Muscle layer of colon (tissue), 2 donors: Measurements from ENCODE around the gene SEMA3A.

ENCODE experiments used
- H3K27ac ChIP-seq: one replicate; pipeline ENCODE4 v1.7.0; 2013; ENCODE audit warnings: low read depth, mild to moderate bottlenecking, low read length, moderate library complexity
- H3K27me3 ChIP-seq, 2 donors: one replicate each; pipeline ENCODE4 v1.7.0; 2013; ENCODE audit warnings: low read length in 2 of 2, mild to moderate bottlenecking in 2 of 2; ENCODE audit not compliant: insufficient read depth in 2 of 2, control insufficient read depth in 1 of 2
- H3K36me3 ChIP-seq: one replicate; pipeline ENCODE4 v1.7.0; 2013; ENCODE audit warnings: mild to moderate bottlenecking, low read length; ENCODE audit not compliant: insufficient read depth
- H3K4me1 ChIP-seq: one replicate; pipeline ENCODE4 v1.7.0; 2013; ENCODE audit warnings: mild to moderate bottlenecking, low read length; ENCODE audit not compliant: insufficient read depth
- H3K4me3 ChIP-seq, 2 donors: one replicate each; pipeline ENCODE4 v1.7.0; 2013; ENCODE audit warnings: low read length in 2 of 2, low read depth in 1 of 2, mild to moderate bottlenecking in 1 of 2, moderate library complexity in 1 of 2
- H3K9ac ChIP-seq: one replicate; pipeline ENCODE4 v1.7.0; 2013; ENCODE audit warnings: low read length
- H3K9me3 ChIP-seq: one replicate; pipeline ENCODE4 v1.7.0; 2013; ENCODE audit warnings: mild to moderate bottlenecking, low read length
- donor health status: abdominal sarcoma.
- donor health status: Adenocarcinoma of cecum.

The SEMA3A gene

GRCh38 chr7:83947260-83947659, 247.3 kb downstream of the SEMA3A start:
- Histone ChIP-seq H3K4me1 (peaks cover 5% of the 10 kb centered on the region), H3K36me3 (no peaks in the 10 kb centered on the region), H3K27me3 (no peaks in the 10 kb centered on the region), H3K9ac (no peak overlapping the region), H3K4me3 (no peak overlapping the region), H3K27ac (no peak overlapping the region), H3K9me3 (no peaks in the 10 kb centered on the region)

DNA sequence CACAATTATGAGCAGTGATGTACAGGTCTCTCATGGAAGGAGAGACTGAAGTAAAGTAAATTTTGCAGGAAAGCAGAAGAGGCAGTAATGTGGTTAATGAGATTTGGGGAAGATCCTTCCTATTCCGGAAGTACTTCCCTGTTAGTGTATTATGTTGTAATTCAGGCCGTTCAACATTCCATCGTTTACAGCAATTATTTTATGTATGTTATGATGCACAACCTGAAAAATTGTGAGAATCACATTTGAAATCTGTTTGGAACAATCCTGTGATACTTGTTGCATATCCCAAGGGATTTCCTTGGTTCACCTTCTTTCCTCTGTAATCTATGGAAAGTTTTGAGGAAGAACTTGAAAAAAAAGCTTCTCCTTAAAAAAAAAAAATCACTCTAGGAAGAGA, 247.8 kb downstream of the SEMA3A start:
- Histone ChIP-seq H3K9ac (no peak overlapping the region), H3K27me3 (no peaks in the 10 kb centered on the region), H3K4me1 (peaks cover under 1% of the 10 kb centered on the region), H3K27ac (no peak overlapping the region), H3K4me3 (no peak overlapping the region), H3K36me3 (no peaks in the 10 kb centered on the region), H3K9me3 (no peaks in the 10 kb centered on the region)

- no peak overlapping the region for H3K27ac ChIP-seq
- H3K9me3 ChIP-seq = no peaks in the 10 kb centered on the region
- no peak overlapping the region for H3K4me3 ChIP-seq
- no peaks in the 10 kb centered on the region for H3K36me3 ChIP-seq
- H3K9ac ChIP-seq = no peak overlapping the region
- H3K27me3 ChIP-seq = no peaks in the 10 kb centered on the region
- H3K4me1 ChIP-seq = no peaks in the 10 kb centered on the region
Observed at GRCh38 chr7:83941300-83941699, 253.3 kb downstream of the SEMA3A start.

DNA sequence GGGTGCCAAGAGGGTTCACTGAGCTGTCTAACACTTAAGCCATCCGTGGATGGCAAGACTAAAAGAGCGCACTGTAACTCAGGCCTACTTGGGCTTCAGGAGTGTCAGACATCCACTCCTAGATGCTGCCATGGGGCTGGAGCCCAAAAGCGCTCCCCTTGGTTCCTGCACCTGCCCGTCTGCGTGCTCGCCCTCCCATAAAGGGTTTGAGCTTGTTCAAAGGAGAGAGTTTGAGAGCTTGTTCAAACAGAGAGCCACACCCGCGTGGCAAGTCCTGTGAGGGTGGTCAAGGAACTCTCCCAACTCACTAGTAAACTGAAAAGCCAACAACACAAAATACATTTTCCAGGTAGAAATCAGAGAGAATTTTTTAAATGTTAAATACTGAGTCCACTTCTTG, 256.7 kb downstream of the SEMA3A start:
- Histone ChIP-seq H3K27ac (no peak overlapping the region), H3K4me3 (no peak overlapping the region), H3K4me1 (no peaks in the 10 kb centered on the region)

DNA sequence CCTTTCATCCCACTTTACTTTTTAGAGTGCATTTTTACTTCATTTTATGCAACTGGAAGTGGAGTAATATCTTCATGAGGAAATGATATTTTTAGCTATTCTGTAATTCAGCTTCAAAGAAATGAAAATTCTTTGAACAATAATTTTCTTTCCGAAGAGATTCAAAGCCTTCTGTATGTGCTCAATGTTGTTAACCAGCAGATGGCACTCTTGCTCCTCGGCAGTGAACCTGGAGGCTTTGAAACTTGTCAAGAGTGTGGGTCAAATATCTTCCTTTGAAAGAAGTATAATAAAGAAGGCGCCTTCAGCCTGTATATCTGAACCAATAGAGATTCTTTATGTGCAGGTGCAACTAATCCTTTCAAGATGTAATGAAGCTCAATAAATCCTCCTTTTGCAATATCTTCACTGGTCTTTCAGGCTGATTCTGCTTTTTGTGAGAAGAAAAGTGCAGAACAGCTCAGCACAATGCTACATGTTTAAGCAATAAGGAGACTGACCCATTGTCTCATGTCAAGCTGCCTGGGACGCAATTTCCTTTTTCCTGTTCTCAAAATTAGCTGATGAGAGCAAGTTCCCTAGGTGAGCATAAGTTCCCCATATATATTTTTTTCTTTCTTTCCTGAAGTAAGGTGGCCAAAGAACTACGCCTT, 258.4 kb downstream of the SEMA3A start:
- H3K9me3 ChIP-seq = no peaks in the 10 kb centered on the region
- H3K27ac ChIP-seq = no peak overlapping the region
- H3K4me1 ChIP-seq = no peaks in the 10 kb centered on the region
- no peak overlapping the region for H3K4me3 ChIP-seq
- H3K36me3 ChIP-seq = no peaks in the 10 kb centered on the region
- no peak overlapping the region for H3K9ac ChIP-seq
- no peaks in the 10 kb centered on the region for H3K27me3 ChIP-seq

More for the DNA sequence above, 256.7 kb downstream of the SEMA3A start:
- Histone ChIP-seq H3K27me3 (no peaks in the 10 kb centered on the region), H3K9ac (no peak overlapping the region), H3K36me3 (no peaks in the 10 kb centered on the region), H3K9me3 (no peaks in the 10 kb centered on the region)

GRCh38 chr7:83934118-83934734, 260.4 kb downstream of the SEMA3A start:
- Histone ChIP-seq H3K27ac (no peak overlapping the region), H3K9me3 (no peaks in the 10 kb centered on the region), H3K9ac (no peak overlapping the region)

GRCh38 chr7:83931968-83932367, 262.6 kb downstream of the SEMA3A start:
- no peak overlapping the region for H3K9ac ChIP-seq
- no peaks in the 10 kb centered on the region for H3K27me3 ChIP-seq
- H3K4me1 ChIP-seq = no peaks in the 10 kb centered on the region
- H3K27ac ChIP-seq = no peak overlapping the region
- no peak overlapping the region for H3K4me3 ChIP-seq
- H3K9me3 ChIP-seq = no peaks in the 10 kb centered on the region
- H3K36me3 ChIP-seq = no peaks in the 10 kb centered on the region

More at GRCh38 chr7:83934118-83934734, 260.4 kb downstream of the SEMA3A start:
- H3K36me3 ChIP-seq = no peaks in the 10 kb centered on the region
- H3K27me3 ChIP-seq = no peaks in the 10 kb centered on the region
- H3K4me1 ChIP-seq = no peaks in the 10 kb centered on the region
- no peak overlapping the region for H3K4me3 ChIP-seq

DNA sequence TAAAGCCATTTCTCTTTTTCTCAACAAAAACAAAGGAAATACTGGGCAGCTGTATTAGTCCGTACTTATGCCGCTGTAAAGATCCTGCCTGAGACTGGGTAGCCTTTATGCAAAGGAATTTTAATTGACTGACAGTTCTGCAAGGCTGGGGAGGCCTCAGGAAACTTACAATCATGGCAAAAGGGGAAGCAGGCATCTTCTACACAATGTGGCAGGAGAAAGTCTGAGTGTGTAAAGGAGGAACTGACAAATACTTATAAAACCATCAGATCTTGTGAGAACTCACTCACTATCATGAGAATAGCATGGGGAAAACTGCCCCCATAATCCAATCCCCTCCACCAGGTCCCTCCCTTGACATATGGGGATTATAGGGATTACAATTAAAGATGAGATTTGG, 264.3 kb downstream of the SEMA3A start:
- Histone ChIP-seq H3K9me3 (no peaks in the 10 kb centered on the region), H3K27ac (no peak overlapping the region), H3K4me3 (no peak overlapping the region), H3K4me1 (no peaks in the 10 kb centered on the region), H3K36me3 (no peaks in the 10 kb centered on the region), H3K27me3 (no peaks in the 10 kb centered on the region), H3K9ac (no peak overlapping the region)

DNA sequence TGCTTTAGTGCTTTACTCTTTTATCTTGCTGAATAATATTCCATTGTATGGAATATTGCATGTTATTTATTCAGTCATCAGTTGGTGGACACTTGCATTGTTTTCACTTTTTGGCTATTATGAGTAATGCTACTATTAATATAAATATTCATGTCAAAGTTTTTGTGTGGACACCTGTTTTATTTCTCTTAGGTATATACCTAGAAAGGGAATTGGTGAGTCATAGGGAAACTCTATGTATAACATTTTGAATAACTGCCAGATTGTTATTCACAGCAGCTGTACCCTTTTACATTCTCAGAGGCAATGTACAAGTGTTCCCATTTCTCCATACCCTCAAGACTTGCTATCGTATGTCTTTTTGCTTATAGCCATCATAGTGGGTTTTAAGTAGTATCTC, 268.7 kb downstream of the SEMA3A start:
- Histone ChIP-seq H3K27me3 (no peaks in the 10 kb centered on the region), H3K4me3 (no peak overlapping the region), H3K27ac (no peak overlapping the region), H3K9ac (no peak overlapping the region), H3K9me3 (no peaks in the 10 kb centered on the region), H3K4me1 (no peaks in the 10 kb centered on the region), H3K36me3 (no peaks in the 10 kb centered on the region)

GRCh38 chr7:83921941-83922607, 272.5 kb downstream of the SEMA3A start:
- Histone ChIP-seq H3K4me1 (no peaks in the 10 kb centered on the region), H3K9me3 (no peaks in the 10 kb centered on the region), H3K4me3 (no peak overlapping the region), H3K27me3 (no peaks in the 10 kb centered on the region), H3K9ac (no peak overlapping the region), H3K27ac (no peak overlapping the region), H3K36me3 (no peaks in the 10 kb centered on the region)

DNA sequence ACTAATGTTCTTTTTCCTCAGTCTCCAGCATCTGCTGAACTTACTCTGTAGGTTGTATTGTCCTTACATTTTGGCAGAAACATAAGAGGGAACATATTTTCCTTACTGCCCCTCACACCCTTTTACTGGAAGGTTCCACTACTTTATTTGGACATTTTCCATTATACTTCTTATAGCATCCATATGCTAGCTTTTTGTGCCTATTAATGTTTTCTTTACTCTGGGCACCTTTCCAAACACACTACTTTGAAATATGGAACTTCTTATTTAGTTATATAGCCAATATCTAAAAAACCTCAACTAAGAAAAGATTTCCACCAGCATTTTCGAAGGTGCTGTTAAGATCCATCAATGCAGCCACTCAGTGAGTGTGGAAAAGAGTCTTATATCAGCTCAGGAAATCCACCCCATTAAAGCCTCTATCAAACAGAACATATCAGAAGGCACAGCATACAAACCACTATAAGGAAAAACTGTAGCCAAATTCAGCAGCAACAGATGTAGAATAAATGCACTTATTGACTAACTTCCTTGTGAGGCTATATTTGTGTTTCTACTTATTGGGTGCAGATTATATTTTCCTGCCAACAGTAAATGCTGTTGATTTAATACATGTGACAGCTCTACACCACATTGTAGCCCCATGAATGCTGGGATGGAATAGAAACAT, 273.2 kb downstream of the SEMA3A start:
- H3K4me3 ChIP-seq = no peak overlapping the region
- H3K9ac ChIP-seq = no peak overlapping the region
- no peaks in the 10 kb centered on the region for H3K36me3 ChIP-seq
- no peaks in the 10 kb centered on the region for H3K27me3 ChIP-seq
- no peaks in the 10 kb centered on the region for H3K9me3 ChIP-seq
- no peak overlapping the region for H3K27ac ChIP-seq
- no peaks in the 10 kb centered on the region for H3K4me1 ChIP-seq
